A549 (cell line): ENCODE measurements around the gene TRUB1.

Experiments
- CBX8 ChIP-seq: fragments of 200-600 bp; sonication (generic); IDR thresholded peaks from 2 replicates; pipeline ENCODE4 v1.6.1; 2016
- CTCF ChIP-seq: fragments of >200 bp; sonication (Bioruptor Twin); formaldehyde crosslinking; IDR thresholded peaks from 3 replicates; pipeline ENCODE4 v1.5.1; 2016
- ELK1 ChIP-seq: fragments of 150-350 bp; IDR thresholded peaks from 2 replicates; pipeline ENCODE4 v1.6.1; 2014; ENCODE audit warnings: low read depth, mild to moderate bottlenecking, low read length
- EP300 ChIP-seq, 2 experiments: fragments of >200 bp; sonication (Bioruptor Twin); formaldehyde crosslinking; IDR thresholded peaks; 2 replicates in 1 of 2; 3 replicates in 1 of 2; pipeline ENCODE4 v1.6.1; 2016 to 2017
- HDAC2 ChIP-seq: fragments of 200-600 bp; sonication (generic); IDR thresholded peaks from 2 replicates; pipeline ENCODE4 v1.6.1; 2016
- MAZ ChIP-seq: fragments of 150-350 bp; IDR thresholded peaks from 2 replicates; pipeline ENCODE4 v1.6.1; 2014; ENCODE audit warnings: antibody characterized with exemption, low read depth, low read length, borderline replicate concordance
- NFE2L2 ChIP-seq: fragments of 150-350 bp; conservative IDR thresholded peaks from 2 replicates; pipeline ENCODE4 v1.6.1; 2014; ENCODE audit warnings: low read length
- PHF8 ChIP-seq: fragments of 200-600 bp; sonication (generic); IDR thresholded peaks from 2 replicates; pipeline ENCODE4 v1.6.1; 2016; ENCODE audit warnings: low read depth, mild to moderate bottlenecking, antibody characterized with exemption, moderate library complexity, borderline replicate concordance
- POLR2A ChIP-seq: IDR thresholded peaks from 2 replicates; pipeline ENCODE4 v1.6.1; 2012; ENCODE audit warnings: mild to moderate bottlenecking, low read length
- RAD21 ChIP-seq, 2 experiments: fragments of >200 bp in 1 of 2; sonication (Bioruptor Twin) in 1 of 2; formaldehyde crosslinking in 1 of 2; IDR thresholded peaks in 1 of 2; conservative IDR thresholded peaks in 1 of 2; 2 replicates in 1 of 2; 3 replicates in 1 of 2; pipeline ENCODE4 v1.6.1; 2012 to 2018; ENCODE audit warnings: inconsistent platforms in 1 of 2
- RFX5 ChIP-seq: fragments of 450-650 bp; IDR thresholded peaks from 2 replicates; pipeline ENCODE4 v1.7.1; 2014; ENCODE audit warnings: antibody characterized with exemption, mild to moderate bottlenecking, moderate library complexity
- SMC3 ChIP-seq: fragments of >200 bp; sonication (Bioruptor Twin); formaldehyde crosslinking; IDR thresholded peaks from 3 replicates; pipeline ENCODE4 v1.6.1; 2018; ENCODE audit warnings: inconsistent platforms
- USF2 ChIP-seq: fragments of 450-650 bp; IDR thresholded peaks from 2 replicates; pipeline ENCODE4 v1.6.1; 2014; ENCODE audit warnings: antibody characterized with exemption
- ZFP36 ChIP-seq: fragments of 450-650 bp; IDR thresholded peaks from 2 replicates; pipeline ENCODE4 v1.6.1; 2014; ENCODE audit warnings: borderline replicate concordance; ENCODE audit not compliant: partially characterized antibody

GRCh38 chr10:114962441-114962840 lies 24.4 kb downstream of the TRUB1 start:
- no peak for TF ChIP-seq POLR2A
- no peak for TF ChIP-seq CTCF
- TF ChIP-seq USF2 = no peak
- TF ChIP-seq MAZ = no peak
- TF ChIP-seq SMC3 = no peak
- no peak for TF ChIP-seq RAD21 (conservative IDR thresholded peaks at IDR 0.05 in 1 of 2, IDR thresholded peaks at IDR 0.05 in 1 of 2)
- no peak for TF ChIP-seq RFX5
- TF ChIP-seq ZFP36 = no peak
- TF ChIP-seq CBX8 = no peak
- no peak for TF ChIP-seq EP300 (IDR thresholded peaks at IDR 0.05)
- no peak for TF ChIP-seq ELK1
- no peak for TF ChIP-seq PHF8
- TF ChIP-seq HDAC2 = no peak
- TF ChIP-seq NFE2L2 = no peak
